Ectodermal cell (in vitro differentiated cells): ENCODE data around the gene RMDN2.

Experiments
- H3K27ac ChIP-seq: 2 replicates; pipeline ENCODE4 v1.7.0; 2013; ENCODE audit warnings: mild to moderate bottlenecking, low read depth, low read length; ENCODE audit not compliant: insufficient read depth, poor library complexity, severe bottlenecking
- H3K27me3 ChIP-seq: 2 replicates; pipeline ENCODE4 v1.7.0; 2013; ENCODE audit warnings: mild to moderate bottlenecking, low read length; ENCODE audit not compliant: insufficient read depth, control insufficient read depth, poor library complexity, severe bottlenecking
- H3K36me3 ChIP-seq: one replicate; pipeline ENCODE4 v1.7.0; 2013; ENCODE audit warnings: low read length; ENCODE audit not compliant: control insufficient read depth, insufficient read depth
- H3K4me1 ChIP-seq: one replicate; pipeline ENCODE4 v1.7.0; 2013; ENCODE audit warnings: low read length; ENCODE audit not compliant: control insufficient read depth, insufficient read depth
- H3K4me3 ChIP-seq: 2 replicates; pipeline ENCODE4 v1.7.0; 2013; ENCODE audit warnings: low read depth, low read length, control low read depth; ENCODE audit not compliant: insufficient read depth
- H3K9me3 ChIP-seq: 2 replicates; pipeline ENCODE4 v1.7.0; 2013; ENCODE audit warnings: mild to moderate bottlenecking, low read length, moderate library complexity; ENCODE audit not compliant: control insufficient read depth
- WGBS, 2 experiments: methylation state at CpG; one replicate each; pipeline ENCODE4 v1.1.7; 2013; ENCODE audit warnings: missing lambda C conversion rate in 2 of 2; 5-methylcytosine and 5-hydroxymethylcytosine counted together

Gene RMDN2

DNA sequence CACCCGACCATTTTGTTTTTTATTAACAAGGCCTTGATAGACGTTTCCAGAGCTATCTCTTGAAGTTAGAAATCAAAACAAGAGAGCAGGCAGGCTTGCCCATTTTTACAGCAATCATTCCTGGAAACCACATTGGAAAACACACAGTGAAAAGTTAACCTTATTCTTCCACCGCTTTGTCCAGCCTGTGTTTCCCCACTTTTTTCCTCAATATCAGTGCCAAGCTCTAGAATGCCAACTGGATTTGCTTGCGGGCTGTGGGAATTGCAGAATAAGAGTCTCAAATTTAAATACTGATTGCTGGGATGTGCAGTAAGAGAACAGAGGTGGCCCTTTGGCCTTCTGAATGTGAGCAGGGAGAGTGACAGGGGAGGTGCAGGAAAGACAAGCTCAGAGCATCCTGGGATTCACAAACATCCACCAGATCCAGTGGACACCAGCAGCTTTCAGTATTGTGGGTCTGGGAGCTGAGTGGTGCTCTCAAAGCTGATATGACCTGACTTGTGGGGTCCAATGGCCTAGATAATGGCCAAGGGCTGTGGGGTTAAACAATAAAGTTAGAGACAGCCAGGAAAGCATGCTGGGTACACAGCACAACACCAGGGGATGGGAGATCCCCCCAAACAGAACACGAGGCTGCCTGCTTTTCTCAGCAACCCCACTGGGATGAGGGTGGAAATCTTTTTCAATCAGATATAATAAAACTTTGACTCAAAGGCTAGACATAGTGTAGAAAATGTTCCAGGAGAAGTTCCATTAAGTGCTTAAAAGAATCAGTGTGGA is 135.3 kb downstream of the RMDN2 start:
- H3K36me3 ChIP-seq: no peaks in the 10 kb centered on the region
- no peak overlapping the region for H3K27ac ChIP-seq
- no peaks in the 10 kb centered on the region for H3K4me1 ChIP-seq
- WGBS, 2 experiments: 92 to 94% methylated on average over 4 to 5 of the region's 5 CpGs
- no peaks in the 10 kb centered on the region for H3K9me3 ChIP-seq
- H3K27me3 ChIP-seq: no peaks in the 10 kb centered on the region
- H3K4me3 ChIP-seq: no peak overlapping the region

DNA sequence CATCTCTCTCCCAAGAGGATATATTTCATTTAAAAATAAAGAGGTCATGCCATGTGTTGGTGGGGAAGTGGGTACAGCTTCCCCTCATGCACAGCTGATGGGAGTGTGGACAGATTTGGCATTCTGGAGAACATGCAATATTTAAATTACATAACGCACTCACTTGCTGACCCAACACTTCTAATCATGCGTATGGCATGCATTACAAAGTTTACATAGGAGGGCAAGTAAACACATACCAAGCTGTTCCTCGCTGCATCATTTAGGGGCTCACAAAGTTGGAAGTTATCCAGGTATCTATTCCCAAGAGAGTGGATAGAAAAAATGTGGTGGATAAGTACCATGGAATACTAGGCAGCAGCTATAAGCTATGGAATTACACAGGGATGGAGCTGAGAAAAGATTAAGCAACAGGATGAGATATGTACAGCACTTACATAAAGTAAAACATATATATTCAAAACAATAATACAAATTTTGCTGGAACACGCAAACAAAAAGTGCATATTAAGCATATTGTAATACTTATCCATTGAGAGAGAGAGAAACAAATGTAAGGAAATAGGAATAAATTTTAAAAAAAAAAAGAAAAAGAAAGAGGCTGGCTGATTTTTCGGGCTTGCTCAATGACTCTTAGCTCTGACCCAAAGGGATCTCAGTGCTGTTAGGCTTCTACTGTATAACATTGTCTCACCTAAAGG is 139.9 kb downstream of the RMDN2 start:
- WGBS, 2 experiments: 94 to 95% methylated on average over 4 of the region's 5 CpGs

DNA sequence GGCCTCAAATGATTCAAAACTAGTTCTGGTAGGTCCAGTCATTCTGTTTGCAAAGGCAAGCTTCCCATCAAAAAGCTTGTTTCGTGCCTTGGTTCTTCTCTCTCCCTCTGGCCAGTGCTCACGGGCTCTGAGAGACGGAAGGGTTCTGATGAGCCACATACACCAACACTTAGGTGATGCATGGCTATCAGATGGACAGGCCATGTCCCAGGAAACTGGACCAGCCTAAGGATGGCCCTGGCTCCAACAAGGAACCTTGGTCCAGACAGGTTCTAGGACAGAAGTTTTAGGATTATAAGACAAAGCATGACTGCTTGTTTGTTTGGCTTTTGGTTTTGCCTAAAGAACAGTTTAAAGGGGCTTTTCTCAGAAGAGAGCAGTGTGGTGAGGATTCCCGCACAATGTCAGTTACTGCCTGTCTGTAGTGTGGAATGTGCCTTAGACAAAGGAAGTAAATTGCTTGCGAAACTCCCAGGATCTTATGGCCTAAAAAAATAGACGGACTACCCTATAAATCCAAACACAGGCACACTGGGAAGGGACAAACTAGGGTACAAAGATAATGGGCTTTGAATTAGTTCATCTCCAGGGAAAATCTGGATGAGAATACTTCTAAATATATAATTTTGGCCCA is 140.5 kb downstream of the RMDN2 start:
- H3K27me3 ChIP-seq: no peaks in the 10 kb centered on the region
- H3K9me3 ChIP-seq: no peaks in the 10 kb centered on the region
- 78 to 88% methylated on average over 4 to 6 of the region's 6 CpGs for WGBS, 2 experiments
- H3K4me1 ChIP-seq: peaks cover 5% of the 10 kb centered on the region
- H3K27ac ChIP-seq: no peak overlapping the region
- no peak overlapping the region for H3K4me3 ChIP-seq
- no peaks in the 10 kb centered on the region for H3K36me3 ChIP-seq

More for the DNA sequence above, 139.9 kb downstream of the RMDN2 start:
- no peaks in the 10 kb centered on the region for H3K27me3 ChIP-seq
- H3K9me3 ChIP-seq: no peaks in the 10 kb centered on the region
- no peak overlapping the region for H3K4me3 ChIP-seq
- no peak overlapping the region for H3K27ac ChIP-seq
- H3K36me3 ChIP-seq: no peaks in the 10 kb centered on the region
- H3K4me1 ChIP-seq: peaks cover 5% of the 10 kb centered on the region

DNA sequence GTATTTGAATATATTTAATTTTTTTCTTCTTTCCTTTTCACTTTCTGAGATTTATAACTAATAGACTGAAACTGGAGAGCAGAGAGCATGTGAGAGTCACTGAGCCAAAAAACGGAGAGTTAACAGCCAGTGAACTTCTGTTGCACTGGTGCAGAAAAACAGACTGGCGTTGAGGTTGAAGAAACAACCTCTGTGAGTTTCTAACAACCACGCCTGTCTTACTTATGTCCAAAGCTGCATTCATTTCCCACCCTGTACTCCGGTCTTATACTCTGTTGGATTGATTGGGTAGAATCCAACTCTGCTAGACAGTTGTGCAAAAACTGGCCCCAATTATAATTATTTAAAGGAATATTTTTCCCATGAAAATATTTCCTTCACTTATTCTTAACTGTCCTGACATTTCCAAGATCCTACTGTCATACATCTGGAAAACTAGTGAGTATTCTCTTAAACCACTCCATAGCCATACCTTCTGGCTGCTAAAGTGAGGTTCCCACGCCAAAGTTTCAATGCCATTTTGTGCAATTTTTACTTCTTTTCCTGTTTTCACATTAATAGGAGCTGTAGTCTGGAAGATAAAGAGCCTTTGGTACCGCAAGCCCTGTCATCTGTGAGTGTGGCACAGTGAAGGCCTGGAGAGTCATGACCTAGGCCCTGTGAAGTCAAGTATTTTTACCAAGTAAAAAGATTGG is 141.5 kb downstream of the RMDN2 start:
- Histone ChIP-seq H3K9me3 (no peaks in the 10 kb centered on the region), H3K36me3 (no peaks in the 10 kb centered on the region), H3K4me3 (no peak overlapping the region), H3K27me3 (no peaks in the 10 kb centered on the region), H3K27ac (no peak overlapping the region), H3K4me1 (peaks cover 5% of the 10 kb centered on the region)
- WGBS, 2 experiments: 93 to 94% methylated on average over 6 of the region's 6 CpGs
